SK-N-SH (cell line): ENCODE results near the gene LYPD8.

Experiments used
- RXRA ChIP-seq: IDR thresholded peaks from 2 replicates; pipeline ENCODE4 v1.4.0; 2012; ENCODE audit warnings: low read depth, mild to moderate bottlenecking, borderline replicate concordance
- YY1 ChIP-seq: IDR thresholded peaks from 2 replicates; pipeline ENCODE4 v1.4.0; 2012; ENCODE audit warnings: low read depth, mild to moderate bottlenecking

DNA sequence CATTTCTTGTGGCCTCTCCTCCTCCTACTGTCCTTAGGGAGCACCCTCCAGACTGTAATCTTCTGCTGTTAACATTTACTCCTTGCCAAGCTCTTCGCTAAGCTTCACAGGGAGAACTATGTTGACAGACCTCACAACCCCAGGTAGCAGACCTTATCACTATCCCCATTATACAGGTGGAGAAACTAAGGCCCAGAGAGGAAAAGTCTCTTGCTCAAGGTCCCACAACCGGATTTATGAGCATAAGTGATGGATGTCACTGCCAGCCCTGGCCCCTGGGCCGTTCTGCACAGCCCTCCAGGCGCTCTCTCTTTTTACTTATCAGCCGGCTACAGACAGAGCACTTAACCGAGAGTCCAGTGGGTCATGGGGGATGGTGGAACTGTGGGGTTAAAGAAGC is 18.1 kb downstream of the LYPD8 start:
- TF ChIP-seq RXRA (no peak), YY1 (no peak)
